Right lobe of liver (tissue), 4 donors: ENCODE measurements around the gene GNPTG.

Experiments
- CTCF ChIP-seq, 4 donors: fragments of 200-600 bp in 3 of 4; fragments of 450-650 bp in 1 of 4; IDR thresholded peaks; one replicate each; pipeline versions ENCODE4 v1.5.1 to v1.8.0; 2016 to 2022; ENCODE audit warnings: antibody characterized with exemption in 4 of 4, mild to moderate bottlenecking in 2 of 4
- POLR2A ChIP-seq: fragments of 450-650 bp; IDR thresholded peaks from one replicate; pipeline ENCODE4 v1.6.1; 2017; ENCODE audit warnings: antibody characterized with exemption, mild to moderate bottlenecking
- donor health status: DM: no; HTN: no; CAD: no.
- donor health status: DM: no; HTN: no; CAD: no.
- donor health status: DM: no; HTN: yes; CAD: no.

GRCh38 chr16:1346422-1347285 lies 5.1 kb upstream of the GNPTG start:
- TF ChIP-seq CTCF (IDR thresholded peaks at IDR 0.05), result no peak
- TF ChIP-seq POLR2A, result no peak
